Left ventricle myocardium inferior (tissue), 1 donor: ENCODE results near the gene XCL2. TPM values are rescaled to one million over a fixed set of nuclear protein-coding genes. Genes with fewer than 3 reads are reported as not detected.
"Not testable (repeated sequence)": the region's sequence is repeated elsewhere in the genome, so short reads cannot be mapped to it uniquely, and the experiment has no call there.

Experiments
- DNase-seq: peaks from one replicate; pipeline ENCODE4 v3.0.0-alpha.2; 2020
- H3K27ac ChIP-seq: fragments of 200-600 bp; replicated peaks from 2 replicates; pipeline ENCODE4 v1.8.0; 2021
- H3K27me3 ChIP-seq: fragments of 200-600 bp; 2 replicates; pipeline ENCODE4 v1.8.0; 2021; ENCODE audit warnings: low read depth
- H3K36me3 ChIP-seq: fragments of 200-600 bp; 2 replicates; pipeline ENCODE4 v1.8.0; 2021
- H3K4me1 ChIP-seq: fragments of 200-600 bp; 2 replicates; pipeline ENCODE4 v1.8.0; 2021
- H3K4me3 ChIP-seq: fragments of 200-600 bp; 2 replicates; pipeline ENCODE4 v1.8.0; 2021; ENCODE audit warnings: mild to moderate bottlenecking, moderate library complexity
- H3K9me3 ChIP-seq: fragments of 200-600 bp; replicated peaks from 2 replicates; pipeline ENCODE4 v1.8.0; 2021
- CTCF ChIP-seq: fragments of 200-600 bp; IDR thresholded peaks from 2 replicates; pipeline ENCODE4 v1.8.0; 2021; ENCODE audit warnings: antibody characterized with exemption, mild to moderate bottlenecking, borderline replicate concordance
- intact Hi-C: fragments of 100-400 bp; cut with micrococcal nuclease; formaldehyde crosslinking; loops from one replicate; pipeline ENCODE4 v1.11.0; 2022
- total RNA-seq: library from RNA; stranded (reverse); fragmentation: NEBNext Ultra II Directional; extraction: Animal tissue kit (Norgen Biotek cat#: 25700); gene quantifications from one replicate; pipeline ENCODE4 v1.2.1, GENCODE V29; 2021
- donor health status: DM: no; HTN: yes; CAD: no; lungs with severe emphysema.

XCL2 gene
- total RNA-seq, 1 donor from 2014 or later = 0.58 TPM

GRCh38 chr1:168554603-168555483, 11.0 kb upstream of the XCL2 start:
- Histone ChIP-seq H3K9me3 (no peaks in the 10 kb centered on the region), H3K36me3 (no peaks in the 10 kb centered on the region), H3K4me3 (no peak overlapping the region), H3K4me1 (no peaks in the 10 kb centered on the region), H3K27ac (no peak overlapping the region), H3K27me3 (no peaks in the 10 kb centered on the region)
- intact Hi-C loops = loop anchor here (2.0 kb wide), 1 partner anchor 50 kb away; no protein-coding TSS in a partner anchor
- DNase-seq = no peak
- TF ChIP-seq CTCF = no peak

- TF ChIP-seq CTCF = no peak
- Histone ChIP-seq H3K9me3 (peaks cover 3% of the 10 kb centered on the region), H3K4me1 (no peaks in the 10 kb centered on the region), H3K27me3 (no peaks in the 10 kb centered on the region), H3K27ac (no peak overlapping the region), H3K4me3 (no peak overlapping the region), H3K36me3 (no peaks in the 10 kb centered on the region)
- no peak for DNase-seq
- intact Hi-C loops = loop anchor here (2.0 kb wide), 1 partner anchor 49 kb away; no protein-coding TSS in a partner anchor
These were observed 10.1 kb upstream of the XCL2 start for GRCh38 chr1:168553680-168554553.

DNA sequence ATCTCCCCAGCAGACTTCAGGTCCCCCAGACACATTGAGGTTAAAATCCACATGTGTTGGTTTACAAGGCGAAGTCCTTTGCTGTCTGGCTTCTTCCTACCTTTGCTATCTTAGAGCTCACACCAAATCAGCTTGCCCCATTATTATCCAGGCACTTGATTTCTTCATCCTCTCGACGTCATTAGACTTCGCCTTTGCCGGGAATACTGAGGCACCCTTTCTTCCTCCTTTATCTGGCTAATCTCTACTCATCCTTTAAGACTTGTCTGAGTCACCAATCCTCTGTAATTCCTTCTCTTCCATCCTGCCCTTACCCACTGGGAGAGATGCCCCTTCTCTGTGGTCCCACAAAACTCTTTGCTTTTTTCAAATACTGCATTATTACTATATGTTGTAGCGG, 9.2 kb upstream of the XCL2 start:
- H3K4me1 ChIP-seq = no peaks in the 10 kb centered on the region
- no peaks in the 10 kb centered on the region for H3K27me3 ChIP-seq
- H3K27ac ChIP-seq = no peak overlapping the region
- no peaks in the 10 kb centered on the region for H3K36me3 ChIP-seq
- H3K9me3 ChIP-seq = peaks cover 3% of the 10 kb centered on the region
- no peak for TF ChIP-seq CTCF
- H3K4me3 ChIP-seq = no peak overlapping the region
- no peak for DNase-seq
- intact Hi-C loops = no loop called here

DNA sequence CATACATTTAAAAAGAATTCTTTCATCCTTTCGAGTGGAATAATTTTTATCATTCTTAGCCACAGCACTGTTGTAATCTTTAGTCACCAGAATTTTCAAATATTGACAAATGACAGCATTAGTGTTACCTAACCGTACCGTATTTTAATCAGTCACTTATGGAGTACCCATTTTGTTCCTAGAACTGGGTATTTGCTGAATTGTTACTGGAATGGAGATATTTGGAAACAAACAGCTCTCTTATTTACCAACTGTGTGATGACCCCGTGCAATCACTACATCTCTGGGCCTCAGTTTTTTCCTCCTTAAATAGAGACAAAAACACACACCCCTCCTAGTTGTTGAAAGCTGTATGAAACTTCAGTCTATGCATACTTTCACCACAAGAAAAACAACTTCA, 7.9 kb upstream of the XCL2 start:
- no peaks in the 10 kb centered on the region for H3K36me3 ChIP-seq
- DNase-seq = no peak
- H3K4me1 ChIP-seq = no peaks in the 10 kb centered on the region
- intact Hi-C loops = no loop called here
- TF ChIP-seq CTCF = no peak
- H3K27me3 ChIP-seq = no peaks in the 10 kb centered on the region
- peaks cover 3% of the 10 kb centered on the region for H3K9me3 ChIP-seq
- H3K4me3 ChIP-seq = no peak overlapping the region
- no peak overlapping the region for H3K27ac ChIP-seq

GRCh38 chr1:168550971-168551370, 7.2 kb upstream of the XCL2 start:
- Histone ChIP-seq H3K27ac (no peak overlapping the region), H3K4me3 (no peak overlapping the region), H3K36me3 (no peaks in the 10 kb centered on the region), H3K4me1 (no peaks in the 10 kb centered on the region), H3K27me3 (no peaks in the 10 kb centered on the region), H3K9me3 (peaks cover 10% of the 10 kb centered on the region)
- no peak for DNase-seq
- intact Hi-C loops = no loop called here
- no peak for TF ChIP-seq CTCF

DNA sequence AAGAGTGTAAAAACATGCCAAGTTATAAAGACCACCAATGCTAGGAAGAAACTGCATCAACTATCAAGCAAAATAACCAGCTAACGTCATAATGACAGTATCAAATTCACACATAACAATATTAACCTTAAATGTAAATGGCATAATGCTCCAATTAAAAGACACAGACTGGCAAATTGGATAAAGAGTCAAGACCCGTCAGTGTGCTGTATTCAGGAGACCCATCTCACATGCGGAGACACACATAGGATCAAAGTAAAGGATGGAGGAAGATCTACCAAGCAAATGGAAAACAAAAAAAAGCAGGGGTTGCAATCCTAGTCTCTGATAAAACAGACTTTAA, 2.7 kb upstream of the XCL2 start:
- DNase-seq, H3K4me1 ChIP-seq, H3K36me3 ChIP-seq, H3K27me3 ChIP-seq, H3K4me3 ChIP-seq, intact Hi-C loops, H3K27ac ChIP-seq: not testable (repeated sequence)
- peaks cover 11% of the 10 kb centered on the region for H3K9me3 ChIP-seq
